NCI-H2081 treated with DMSO at 0.1 percent for 48 hours (cell line): ENCODE data around the gene NLGN2.

Experiments
- DNase-seq: peaks from one replicate; lab custom pipeline; 2025; lab: John Stamatoyannopoulos, UW

NLGN2 gene

DNA sequence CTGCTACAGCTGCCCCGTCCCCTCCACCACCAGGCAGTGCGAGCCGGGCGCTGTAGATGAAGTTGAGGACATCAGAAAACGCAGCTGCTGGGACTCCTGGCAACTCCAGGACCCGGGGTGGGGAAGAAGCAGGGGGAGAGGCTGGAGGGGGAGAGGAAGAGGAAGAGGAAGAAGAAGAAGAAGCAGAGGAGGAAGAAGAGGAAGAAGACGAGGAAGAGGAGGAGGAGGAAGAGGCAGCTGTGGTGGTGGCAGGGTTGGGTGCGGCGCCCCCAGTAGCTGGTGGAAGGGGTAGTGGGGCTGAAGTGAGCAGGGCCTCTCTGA lies 58.6 kb downstream of the NLGN2 start:
- DNase-seq, result no peak

DNA sequence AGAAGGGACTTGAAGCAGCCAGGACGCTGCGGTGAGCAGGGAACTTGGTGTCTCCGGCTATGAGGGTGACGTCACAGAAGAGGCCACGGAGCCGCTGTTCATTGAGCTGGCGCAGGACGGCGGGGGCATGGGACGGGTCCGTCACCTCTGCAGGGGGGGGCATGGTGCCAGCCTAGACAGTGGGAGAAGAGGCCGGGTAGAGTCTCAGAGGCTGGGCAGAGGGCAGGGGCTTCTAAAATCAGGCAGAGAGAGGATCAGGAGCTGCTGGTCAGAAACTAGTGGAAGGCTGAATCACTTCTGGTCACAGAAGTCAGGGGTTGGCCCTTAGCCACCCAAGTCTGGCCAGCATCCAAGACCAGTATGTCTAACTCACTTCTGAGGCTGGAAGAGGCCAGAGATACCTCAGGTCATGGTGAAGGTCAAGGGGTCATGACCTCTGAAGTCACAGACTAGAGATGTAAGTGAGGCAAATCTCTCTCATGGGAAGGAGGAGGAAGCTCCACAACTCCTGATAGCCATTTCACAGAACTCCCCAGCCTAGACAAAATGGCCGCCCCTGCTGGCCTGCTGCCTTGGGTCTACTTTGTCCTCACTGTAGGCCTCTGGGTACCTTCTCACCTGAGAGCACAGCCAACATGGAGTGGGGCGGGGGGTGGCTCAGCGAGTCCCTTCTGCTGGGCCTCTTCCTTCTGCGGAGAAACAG lies 59.1 kb downstream of the NLGN2 start:
- DNase-seq, result no peak

DNA sequence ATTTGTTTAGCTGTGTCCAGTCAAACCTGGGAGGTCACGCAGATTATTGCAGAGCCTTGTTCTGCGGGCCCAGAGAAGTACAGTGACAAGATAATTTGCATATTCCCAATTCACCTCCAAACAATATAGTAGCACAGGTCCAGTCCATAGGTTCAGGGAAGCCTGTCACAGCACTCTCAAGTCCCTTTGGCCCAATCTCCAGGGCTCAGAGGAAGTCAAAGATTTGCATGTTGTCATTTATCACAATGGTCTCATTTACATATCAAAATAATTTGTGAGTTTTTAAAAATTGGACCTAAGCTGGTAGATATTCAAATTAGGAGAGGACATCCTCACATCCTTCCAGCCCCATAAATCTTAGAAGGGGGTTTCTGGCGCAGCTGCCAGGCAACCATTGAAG lies 59.9 kb downstream of the NLGN2 start:
- no peak for DNase-seq

DNA sequence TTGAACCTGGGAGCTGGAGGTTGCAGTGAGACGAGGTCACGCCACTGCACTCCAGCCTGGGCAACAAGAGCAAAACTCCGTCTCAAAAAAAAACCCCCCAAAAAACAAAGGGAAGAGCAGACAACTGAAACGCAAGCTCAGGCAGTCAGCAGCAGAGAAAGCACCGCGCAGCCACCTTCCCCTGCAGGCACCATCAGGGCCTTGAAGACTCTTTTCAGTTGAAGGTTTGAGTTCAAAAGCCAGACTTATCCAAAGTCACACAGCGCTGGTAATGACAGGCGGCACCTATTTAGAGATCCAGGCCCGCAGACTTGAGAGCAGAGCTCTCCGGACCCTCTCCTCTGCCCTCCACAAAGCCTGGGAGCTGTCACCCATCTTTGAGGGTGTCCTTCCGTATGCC lies 60.6 kb downstream of the NLGN2 start:
- DNase-seq, result no peak

DNA sequence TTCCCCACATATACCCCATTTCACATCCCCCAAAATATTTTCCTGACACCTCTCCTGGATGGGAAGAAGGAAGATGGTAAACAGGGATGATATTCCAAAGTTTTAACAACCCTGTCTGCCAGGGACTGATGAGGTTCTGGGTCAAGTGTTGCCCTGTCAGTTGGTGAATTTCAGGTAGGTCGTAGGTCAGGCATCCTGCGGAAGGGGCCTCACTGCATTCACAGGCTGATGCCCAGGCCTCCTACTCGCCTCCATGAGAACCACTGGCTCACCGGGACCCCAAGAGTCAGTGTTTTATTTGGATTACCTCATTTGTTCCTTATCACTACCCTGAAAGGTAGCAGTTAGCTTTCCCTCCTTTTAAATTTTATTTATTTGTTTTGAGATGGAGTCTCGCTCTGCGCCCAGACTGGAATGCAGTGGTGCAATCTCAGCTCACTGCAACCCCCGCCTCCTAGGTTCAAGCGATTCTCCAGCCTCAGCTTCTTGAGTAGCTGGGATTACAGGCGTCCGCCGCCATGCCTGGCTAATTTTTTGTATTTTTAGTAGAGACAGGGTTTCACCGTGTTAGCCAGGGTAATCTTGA lies 61.3 kb downstream of the NLGN2 start:
- DNase-seq, result no peak
